Measurements from ENCODE around the gene TENM4. TPM values are rescaled to one million over a fixed set of nuclear protein-coding genes. Genes with fewer than 3 reads are reported as not detected.

Gene TENM4
- total RNA-seq, 4 donors from 2014 or later: 16.8 to 158 (median 120) TPM

- intact Hi-C loops (cut with DNase I): no loop called here
- H3K4me1 ChIP-seq: no peaks in the 10 kb centered on the region
- no peaks in the 10 kb centered on the region for H3K27me3 ChIP-seq
- no peak overlapping the region for H3K27ac ChIP-seq
- no peak for DNase-seq
- no peak for TF ChIP-seq CTCF (IDR thresholded peaks at IDR 0.05)
- TF ChIP-seq POLR2A (IDR thresholded peaks at IDR 0.05): no peak
- 72 to 88% methylated on average over 5 of the region's 5 CpGs for WGBS, 2 donors
- H3K9me3 ChIP-seq: no peaks in the 10 kb centered on the region
- no peak overlapping the region for H3K4me3 ChIP-seq (replicated peaks in 1 of 3)
- no peaks in the 10 kb centered on the region for H3K36me3 ChIP-seq
Measured at GRCh38 chr11:79331203-79331901, 109.5 kb downstream of the TENM4 start.

- TF ChIP-seq POLR2A (IDR thresholded peaks at IDR 0.05): no peak
- TF ChIP-seq CTCF (IDR thresholded peaks at IDR 0.05): no peak
- intact Hi-C loops (cut with DNase I): no loop called here
- H3K27me3 ChIP-seq: no peaks in the 10 kb centered on the region
- H3K4me3 ChIP-seq (replicated peaks in 1 of 3): no peak overlapping the region
- H3K9me3 ChIP-seq: no peaks in the 10 kb centered on the region
- 85 to 87% methylated on average over 8 of the region's 8 CpGs for WGBS, 2 donors
- no peaks in the 10 kb centered on the region for H3K36me3 ChIP-seq
- H3K27ac ChIP-seq: no peak overlapping the region
- no peaks in the 10 kb centered on the region for H3K4me1 ChIP-seq
- no peak for DNase-seq
Measured at GRCh38 chr11:79330651-79331050, 110.2 kb downstream of the TENM4 start.

- Histone ChIP-seq H3K36me3 (no peaks in the 10 kb centered on the region), H3K27ac (no peak overlapping the region), H3K4me1 (no peaks in the 10 kb centered on the region), H3K27me3 (no peaks in the 10 kb centered on the region), H3K4me3 (replicated peaks in 1 of 3) (no peak overlapping the region), H3K9me3 (no peaks in the 10 kb centered on the region)
- no peak for TF ChIP-seq CTCF (IDR thresholded peaks at IDR 0.05)
- TF ChIP-seq POLR2A (IDR thresholded peaks at IDR 0.05): no peak
- no peak for DNase-seq
- WGBS, 2 donors: 80 to 84% methylated on average over 6 of the region's 6 CpGs
- intact Hi-C loops (cut with DNase I): no loop called here
Measured at GRCh38 chr11:79329561-79329960, 111.3 kb downstream of the TENM4 start.

GRCh38 chr11:79328402-79328801 is 112.4 kb downstream of the TENM4 start:
- intact Hi-C loops (cut with DNase I): no loop called here
- no peaks in the 10 kb centered on the region for H3K4me1 ChIP-seq
- no peak for TF ChIP-seq CTCF (IDR thresholded peaks at IDR 0.05)
- no peak for TF ChIP-seq POLR2A (IDR thresholded peaks at IDR 0.05)
- no peaks in the 10 kb centered on the region for H3K27me3 ChIP-seq
- no peaks in the 10 kb centered on the region for H3K9me3 ChIP-seq
- H3K36me3 ChIP-seq: no peaks in the 10 kb centered on the region
- 85 to 97% methylated on average over 9 of the region's 9 CpGs for WGBS, 2 donors
- no peak overlapping the region for H3K27ac ChIP-seq
- no peak for DNase-seq
- no peak overlapping the region for H3K4me3 ChIP-seq (replicated peaks in 1 of 3)

GRCh38 chr11:79325851-79326250 is 115.0 kb downstream of the TENM4 start:
- H3K27ac ChIP-seq: no peak overlapping the region
- intact Hi-C loops (cut with DNase I): no loop called here
- no peaks in the 10 kb centered on the region for H3K9me3 ChIP-seq
- no peaks in the 10 kb centered on the region for H3K36me3 ChIP-seq
- DNase-seq: no peak
- H3K4me3 ChIP-seq (replicated peaks in 1 of 3): no peak overlapping the region
- TF ChIP-seq POLR2A (IDR thresholded peaks at IDR 0.05) (no peak), CTCF (IDR thresholded peaks at IDR 0.05) (no peak)
- no peaks in the 10 kb centered on the region for H3K27me3 ChIP-seq
- no peaks in the 10 kb centered on the region for H3K4me1 ChIP-seq
- WGBS, 2 donors: 93 to 95% methylated on average over 10 of the region's 10 CpGs
